GM21381 (cell line): ENCODE measurements around the gene NUP210L.
"Not testable (repeated sequence)": the region's sequence is repeated elsewhere in the genome, so short reads cannot be mapped to it uniquely, and the experiment has no call there.

Experiments used
- ATAC-seq: cut with Tn5 transposase; IDR thresholded peaks from one replicate; pipeline ENCODE4 v1.9.1; 2021; ENCODE audit warnings: mild to moderate bottlenecking, moderate library complexity; ENCODE audit not compliant: unreplicated experiment

Gene NUP210L

DNA sequence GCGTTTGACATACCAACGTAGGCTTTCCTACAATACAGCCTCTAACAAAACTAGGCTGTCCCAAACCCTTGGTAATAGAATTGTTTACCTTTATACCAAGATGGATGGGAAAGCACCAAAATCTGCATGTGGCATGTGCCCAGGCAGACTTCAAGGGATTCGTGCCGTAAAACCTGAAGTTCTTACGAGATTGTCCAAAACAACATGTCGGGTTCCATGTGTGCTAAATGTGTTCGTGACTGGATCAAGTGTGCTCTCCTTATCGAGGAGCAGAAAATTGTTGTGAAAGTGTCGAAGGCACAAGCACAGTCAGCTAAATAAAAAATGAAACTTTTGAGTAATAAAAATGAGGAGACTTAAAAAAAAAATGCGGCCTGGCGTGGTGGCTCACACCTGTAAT, 159.2 kb downstream of the NUP210L start:
- ATAC-seq, result no peak

GRCh38 chr1:153995202-153995601, 159.7 kb downstream of the NUP210L start:
- ATAC-seq, result no peak

DNA sequence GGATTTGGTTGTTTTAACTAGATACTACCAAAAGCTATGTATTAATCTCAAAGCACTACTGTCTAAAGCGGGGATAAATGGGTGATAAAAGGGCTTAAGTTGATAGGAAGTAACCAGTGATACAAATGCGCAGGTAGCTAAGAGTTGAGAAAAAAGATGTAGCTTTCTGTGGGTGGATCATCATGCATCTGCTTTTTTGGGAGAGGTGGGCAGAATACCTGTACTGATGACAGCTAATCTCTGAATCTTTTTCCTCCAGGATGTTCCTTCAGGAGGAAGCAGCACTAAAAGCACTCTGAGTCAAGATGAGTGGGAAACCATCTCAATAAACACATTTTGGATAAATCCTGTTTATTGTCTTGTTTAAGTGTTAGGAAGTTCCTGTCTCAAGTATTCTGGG, 163.1 kb downstream of the NUP210L start:
- ATAC-seq, result no peak

GRCh38 chr1:153991151-153991630, 163.7 kb downstream of the NUP210L start:
- ATAC-seq, result no peak

DNA sequence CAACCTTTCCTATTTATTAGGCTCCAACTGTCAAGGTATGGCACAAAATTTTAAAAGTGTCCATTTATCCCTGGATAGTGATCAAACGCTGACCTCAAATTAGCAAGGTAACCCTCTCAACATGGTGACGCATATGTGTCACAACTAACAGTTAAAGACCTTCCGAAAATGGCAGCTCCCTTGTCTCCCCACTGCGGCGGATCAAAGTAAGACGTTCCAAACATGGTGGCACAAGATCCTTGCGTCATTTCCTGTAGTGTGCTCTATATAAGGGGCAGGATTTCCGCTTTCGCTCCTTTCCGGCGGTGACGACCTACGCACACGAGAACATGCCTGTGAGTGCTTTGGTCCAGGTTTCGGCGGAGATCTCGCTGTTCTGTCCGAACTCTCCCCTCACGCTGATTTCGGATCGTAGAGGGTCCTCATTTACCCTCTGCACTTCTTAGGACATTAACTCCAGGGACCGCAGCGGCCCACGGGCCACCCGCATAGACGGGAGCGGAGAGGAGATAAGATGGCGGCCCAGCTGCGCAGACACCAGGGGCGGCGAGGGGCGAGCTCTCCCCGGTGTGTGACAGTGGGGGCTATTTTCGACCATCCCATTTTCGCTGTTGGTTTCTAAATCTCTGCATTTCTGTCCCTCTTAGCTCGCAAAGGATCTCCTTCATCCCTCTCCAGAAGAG, 164.3 kb downstream of the NUP210L start, which contains the start of gene RPS27:
Gene RPS27 (plus strand): TSS at position 295 of the 683 bp plus-strand sequence. CDS start 35 bp downstream, at position 330.
- ATAC-seq, result peak; percentile 73

GRCh38 chr1:153987621-153988020, 167.3 kb downstream of the NUP210L start:
- ATAC-seq, result no peak

DNA sequence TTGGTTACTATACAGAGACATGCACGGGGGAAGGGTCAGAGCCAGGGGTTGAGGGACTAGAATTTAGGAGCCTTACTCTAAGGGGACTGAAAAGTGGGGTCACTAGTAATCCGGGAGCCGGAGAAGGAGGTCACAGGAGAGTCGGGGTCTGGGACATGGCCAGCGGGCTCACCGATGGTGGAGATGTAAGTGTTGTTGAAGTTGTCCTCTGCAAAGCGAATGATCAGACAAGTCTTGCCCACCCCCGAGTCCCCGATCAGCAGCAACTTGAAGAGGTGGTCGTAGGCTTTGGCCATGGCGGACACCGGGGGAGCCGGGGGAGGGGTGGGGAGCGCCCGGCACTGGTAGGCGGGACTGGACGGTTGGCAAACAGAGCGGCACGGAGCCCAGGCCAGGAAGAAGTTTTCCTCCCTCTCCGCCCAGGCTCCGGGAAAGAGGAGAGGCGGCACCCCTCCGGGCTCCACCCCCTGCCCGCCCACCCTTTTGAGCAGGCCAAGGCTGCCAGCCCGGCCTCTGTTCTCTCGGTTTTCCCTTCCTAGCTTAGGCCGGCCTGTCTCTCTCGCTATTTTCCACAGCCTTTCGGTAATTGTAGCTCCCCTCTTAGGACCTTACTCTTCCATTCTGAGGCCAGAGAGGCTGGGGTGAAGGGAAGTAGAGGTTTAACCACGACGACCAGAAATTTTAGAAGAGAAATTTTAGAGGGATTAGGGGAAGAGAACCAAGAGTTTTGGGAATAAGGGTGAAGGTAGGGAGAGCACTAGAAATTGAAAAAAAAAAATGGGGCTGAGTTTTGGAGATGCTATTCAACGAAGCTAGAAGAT, 168.7 kb downstream of the NUP210L start, which contains the start of gene RAB13:
Gene RAB13 (minus strand): TSS at position 399 of the 821 bp plus-strand sequence. CDS start 103 bp downstream, at position 296.
- no peak for ATAC-seq

GRCh38 chr1:153985341-153985912, 169.4 kb downstream of the NUP210L start:
- ATAC-seq, result no peak

DNA sequence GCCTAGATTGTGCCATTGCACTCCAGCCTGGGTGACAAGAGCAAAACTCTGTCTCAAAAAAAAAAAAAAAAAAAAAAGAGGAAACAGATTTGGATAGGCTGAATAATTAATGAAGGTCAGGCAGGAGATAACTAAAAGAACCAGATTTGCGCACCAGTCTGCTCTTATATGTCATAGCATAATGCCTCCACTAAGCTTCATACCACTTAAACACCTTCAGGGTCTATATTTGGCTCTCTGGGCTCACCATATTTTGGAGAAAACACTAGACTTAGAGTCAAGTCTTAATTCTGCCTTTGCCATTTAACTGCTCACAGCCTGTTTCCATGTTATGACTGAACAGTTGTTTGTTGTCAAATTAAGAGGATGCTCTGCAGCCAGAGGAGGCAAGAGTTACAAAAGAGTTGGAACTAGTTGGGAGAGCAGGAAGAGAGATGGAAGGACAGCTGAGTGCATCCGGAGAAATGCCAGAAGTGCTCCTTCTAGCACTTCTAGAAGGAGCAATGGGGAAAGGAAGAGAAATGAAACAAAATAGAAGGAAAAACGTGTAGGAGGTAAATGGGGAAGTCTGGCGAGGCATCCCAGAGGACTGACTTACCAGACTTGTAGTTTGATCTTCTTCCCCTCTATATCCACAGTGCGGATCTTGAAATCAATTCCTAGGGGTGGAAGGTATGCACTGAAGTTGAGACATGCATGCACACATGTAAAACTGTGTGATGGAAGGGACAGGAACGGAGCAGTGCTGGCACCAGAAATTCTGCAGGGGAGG, 170.6 kb downstream of the NUP210L start:
- no peak for ATAC-seq

DNA sequence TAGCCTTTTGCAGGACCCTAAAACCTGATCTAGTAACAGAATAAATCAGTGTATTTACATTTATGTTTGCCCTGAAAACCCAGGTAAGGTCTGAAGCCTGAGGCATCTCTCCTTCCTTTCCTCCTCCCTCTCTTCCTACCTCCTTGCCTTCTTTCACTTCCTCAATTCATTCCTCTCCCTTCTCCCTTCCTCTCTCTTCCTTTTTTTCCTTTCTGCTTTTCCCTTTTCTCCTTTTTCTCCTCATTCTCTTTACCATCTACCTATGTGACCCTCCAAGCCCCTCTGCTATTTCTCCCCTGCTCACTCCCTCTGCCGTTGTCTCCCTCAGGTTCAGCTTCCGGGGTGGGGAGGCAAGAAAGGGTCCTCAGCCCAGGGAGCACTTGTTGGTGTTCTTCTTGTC, 173.1 kb downstream of the NUP210L start:
- ATAC-seq, result not testable (repeated sequence)

GRCh38 chr1:153979091-153979490, 175.8 kb downstream of the NUP210L start:
- not testable (repeated sequence) for ATAC-seq

- ATAC-seq, result no peak
These were observed 176.5 kb downstream of the NUP210L start for GRCh38 chr1:153978274-153978909.

GRCh38 chr1:153977250-153978240, 177.3 kb downstream of the NUP210L start, which contains the start of gene JTB:
Gene JTB (minus strand): TSS chr1:153977674. CDS start chr1:153977252, 422 bp downstream.
- peak; percentile 84 for ATAC-seq

- ATAC-seq, result peak; percentile 7
These were observed 178.0 kb downstream of the NUP210L start for GRCh38 chr1:153976819-153977249.

- ATAC-seq, result no peak
These were observed 181.3 kb downstream of the NUP210L start for GRCh38 chr1:153973525-153973924.

GRCh38 chr1:153973071-153973470, 181.8 kb downstream of the NUP210L start:
- no peak for ATAC-seq

GRCh38 chr1:153970346-153970745, 184.5 kb downstream of the NUP210L start:
- no peak for ATAC-seq

DNA sequence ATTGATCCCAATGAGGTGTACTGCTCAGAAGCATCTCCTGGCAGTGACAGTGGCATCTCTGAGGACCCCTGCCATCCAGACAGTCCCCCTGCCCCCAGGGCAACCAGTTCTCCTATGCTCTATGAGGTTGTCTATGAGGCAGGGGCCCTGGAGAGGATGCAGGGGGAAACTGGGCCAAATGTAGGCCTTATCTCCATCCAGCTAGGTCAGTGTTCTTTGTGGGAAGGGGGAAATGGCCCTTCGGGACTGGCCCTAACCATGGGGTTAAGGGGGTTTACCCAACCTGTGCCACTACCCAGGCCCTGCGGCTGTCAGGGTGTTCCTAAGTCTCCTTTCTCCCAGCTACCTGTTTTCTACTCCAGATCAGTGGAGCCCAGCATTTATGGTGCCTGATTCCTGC, 185.9 kb downstream of the NUP210L start:
- ATAC-seq, result no peak

DNA sequence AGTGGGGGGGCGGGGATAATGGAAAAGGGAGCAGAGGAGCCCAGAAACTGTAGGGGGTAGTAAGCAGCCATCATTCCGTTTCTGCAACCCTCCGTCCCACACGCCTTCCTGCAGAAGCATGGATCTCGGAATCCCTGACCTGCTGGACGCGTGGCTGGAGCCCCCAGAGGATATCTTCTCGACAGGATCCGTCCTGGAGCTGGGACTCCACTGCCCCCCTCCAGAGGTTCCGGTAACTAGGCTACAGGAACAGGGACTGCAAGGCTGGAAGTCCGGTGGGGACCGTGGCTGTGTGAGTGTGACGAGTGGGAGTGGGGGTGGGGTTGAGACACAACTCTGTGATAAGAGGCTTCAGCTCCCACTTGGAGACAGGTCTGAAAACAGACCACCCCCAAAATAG, 186.5 kb downstream of the NUP210L start:
- ATAC-seq, result no peak
